H1 (cell line): ENCODE data around the gene ARHGEF4. TPM values are rescaled to one million over a fixed set of nuclear protein-coding genes. Genes with fewer than 3 reads are reported as not detected.
A peak's percentile ranks its signal among the peaks of the same experiment; 100 is the strongest.

Experiments
- CHD1 ChIP-seq: IDR thresholded peaks from 2 replicates; pipeline ENCODE4 v1.6.1; 2012; ENCODE audit warnings: low read depth, low read length, improper control_type of control experiment
- CTCF ChIP-seq, 3 experiments: IDR thresholded peaks; 1 replicate in 2 of 3; 2 replicates in 1 of 3; pipeline versions ENCODE4 v1.5.1 to v1.6.1; 2011; ENCODE audit warnings: low read length in 3 of 3, mild to moderate bottlenecking in 3 of 3, inconsistent platforms in 2 of 3, low read depth in 1 of 3, moderate library complexity in 1 of 3; ENCODE audit not compliant: insufficient read depth in 1 of 3; ENCODE audit errors: control extremely low read depth in 1 of 3
- POU5F1 ChIP-seq: IDR thresholded peaks from 2 replicates; pipeline ENCODE4 v1.6.1; 2011; ENCODE audit warnings: low read depth, mild to moderate bottlenecking, low read length, moderate library complexity
- RAD21 ChIP-seq, 2 experiments: IDR thresholded peaks in 1 of 2; conservative IDR thresholded peaks in 1 of 2; 2 replicates each; pipeline ENCODE4 v1.6.1; 2011; ENCODE audit warnings: low read depth in 2 of 2, low read length in 2 of 2, improper control_type of control experiment in 1 of 2, inconsistent platforms in 1 of 2, mild to moderate bottlenecking in 1 of 2, moderate library complexity in 1 of 2
- TAF7 ChIP-seq: optimal IDR thresholded peaks from 2 replicates; pipeline ENCODE3; 2011; ENCODE audit warnings: low read depth, mild to moderate bottlenecking, inconsistent platforms, low read length, moderate library complexity, borderline replicate concordance
- polyA plus RNA-seq, 7 experiments: library from polyadenylated mRNA; depleted of rRNA in 3 of 7; stranded (reverse) in 5 of 7; unstranded in 2 of 7; fragments of >200 nt in 5 of 7; fragments of 200-250 nt in 2 of 7; gene quantifications; 1 replicate in 5 of 7; 2 replicates in 1 of 7; 4 replicates in 1 of 7; pipeline versions ENCODE4 v1.2.1 to v1.2.3, GENCODE V29; 2011 to 2013; ENCODE audit warnings: missing spikeins in 2 of 7, mixed read lengths in 2 of 7
- total RNA-seq: library from RNA; stranded (reverse); fragmentation: NEBNext Ultra II Directional; extraction: Animal tissue kit (Norgen Biotek cat#: 25700); gene quantifications from 2 replicates; pipeline ENCODE4 v1.2.1, GENCODE V29; 2021
- TF ChIP-seq, protein P1 (sequence below): fragments of 300-600 bp; sonication (generic); IDR thresholded peaks from 2 replicates; pipeline ENCODE4 v1.7.1; 2012; ENCODE audit warnings: low read length, moderate library complexity, mild to moderate bottlenecking, inconsistent platforms; ENCODE audit not compliant: insufficient replicate concordance

Gene ARHGEF4
- total and polyA plus RNA-seq, 2 of the 8 experiments (the other 6 are each of a cell fraction or from before 2014, with no cell fraction given) = 10.6 to 14.6 TPM

DNA sequence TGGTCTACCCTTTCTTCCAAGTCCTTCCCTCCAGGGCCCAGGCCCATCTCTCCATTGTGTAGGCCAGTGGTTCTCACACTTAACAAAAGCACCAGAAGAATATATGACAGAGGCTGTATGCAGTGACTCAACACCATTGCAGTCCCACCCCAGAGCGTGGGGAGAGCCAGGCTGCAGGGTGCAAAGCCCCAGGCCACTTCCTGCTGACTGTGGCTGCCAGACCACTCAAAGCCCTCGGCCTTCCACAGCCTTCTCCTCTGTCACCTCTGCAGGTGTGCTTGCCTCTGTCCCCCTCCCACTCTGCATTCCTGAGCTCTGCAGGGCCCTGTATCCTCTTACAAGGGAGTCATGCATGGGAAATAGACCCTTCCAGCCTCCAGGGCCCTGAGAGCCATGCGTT, 40.4 kb upstream of the ARHGEF4 start (continued):
- TF ChIP-seq, protein P1, sequence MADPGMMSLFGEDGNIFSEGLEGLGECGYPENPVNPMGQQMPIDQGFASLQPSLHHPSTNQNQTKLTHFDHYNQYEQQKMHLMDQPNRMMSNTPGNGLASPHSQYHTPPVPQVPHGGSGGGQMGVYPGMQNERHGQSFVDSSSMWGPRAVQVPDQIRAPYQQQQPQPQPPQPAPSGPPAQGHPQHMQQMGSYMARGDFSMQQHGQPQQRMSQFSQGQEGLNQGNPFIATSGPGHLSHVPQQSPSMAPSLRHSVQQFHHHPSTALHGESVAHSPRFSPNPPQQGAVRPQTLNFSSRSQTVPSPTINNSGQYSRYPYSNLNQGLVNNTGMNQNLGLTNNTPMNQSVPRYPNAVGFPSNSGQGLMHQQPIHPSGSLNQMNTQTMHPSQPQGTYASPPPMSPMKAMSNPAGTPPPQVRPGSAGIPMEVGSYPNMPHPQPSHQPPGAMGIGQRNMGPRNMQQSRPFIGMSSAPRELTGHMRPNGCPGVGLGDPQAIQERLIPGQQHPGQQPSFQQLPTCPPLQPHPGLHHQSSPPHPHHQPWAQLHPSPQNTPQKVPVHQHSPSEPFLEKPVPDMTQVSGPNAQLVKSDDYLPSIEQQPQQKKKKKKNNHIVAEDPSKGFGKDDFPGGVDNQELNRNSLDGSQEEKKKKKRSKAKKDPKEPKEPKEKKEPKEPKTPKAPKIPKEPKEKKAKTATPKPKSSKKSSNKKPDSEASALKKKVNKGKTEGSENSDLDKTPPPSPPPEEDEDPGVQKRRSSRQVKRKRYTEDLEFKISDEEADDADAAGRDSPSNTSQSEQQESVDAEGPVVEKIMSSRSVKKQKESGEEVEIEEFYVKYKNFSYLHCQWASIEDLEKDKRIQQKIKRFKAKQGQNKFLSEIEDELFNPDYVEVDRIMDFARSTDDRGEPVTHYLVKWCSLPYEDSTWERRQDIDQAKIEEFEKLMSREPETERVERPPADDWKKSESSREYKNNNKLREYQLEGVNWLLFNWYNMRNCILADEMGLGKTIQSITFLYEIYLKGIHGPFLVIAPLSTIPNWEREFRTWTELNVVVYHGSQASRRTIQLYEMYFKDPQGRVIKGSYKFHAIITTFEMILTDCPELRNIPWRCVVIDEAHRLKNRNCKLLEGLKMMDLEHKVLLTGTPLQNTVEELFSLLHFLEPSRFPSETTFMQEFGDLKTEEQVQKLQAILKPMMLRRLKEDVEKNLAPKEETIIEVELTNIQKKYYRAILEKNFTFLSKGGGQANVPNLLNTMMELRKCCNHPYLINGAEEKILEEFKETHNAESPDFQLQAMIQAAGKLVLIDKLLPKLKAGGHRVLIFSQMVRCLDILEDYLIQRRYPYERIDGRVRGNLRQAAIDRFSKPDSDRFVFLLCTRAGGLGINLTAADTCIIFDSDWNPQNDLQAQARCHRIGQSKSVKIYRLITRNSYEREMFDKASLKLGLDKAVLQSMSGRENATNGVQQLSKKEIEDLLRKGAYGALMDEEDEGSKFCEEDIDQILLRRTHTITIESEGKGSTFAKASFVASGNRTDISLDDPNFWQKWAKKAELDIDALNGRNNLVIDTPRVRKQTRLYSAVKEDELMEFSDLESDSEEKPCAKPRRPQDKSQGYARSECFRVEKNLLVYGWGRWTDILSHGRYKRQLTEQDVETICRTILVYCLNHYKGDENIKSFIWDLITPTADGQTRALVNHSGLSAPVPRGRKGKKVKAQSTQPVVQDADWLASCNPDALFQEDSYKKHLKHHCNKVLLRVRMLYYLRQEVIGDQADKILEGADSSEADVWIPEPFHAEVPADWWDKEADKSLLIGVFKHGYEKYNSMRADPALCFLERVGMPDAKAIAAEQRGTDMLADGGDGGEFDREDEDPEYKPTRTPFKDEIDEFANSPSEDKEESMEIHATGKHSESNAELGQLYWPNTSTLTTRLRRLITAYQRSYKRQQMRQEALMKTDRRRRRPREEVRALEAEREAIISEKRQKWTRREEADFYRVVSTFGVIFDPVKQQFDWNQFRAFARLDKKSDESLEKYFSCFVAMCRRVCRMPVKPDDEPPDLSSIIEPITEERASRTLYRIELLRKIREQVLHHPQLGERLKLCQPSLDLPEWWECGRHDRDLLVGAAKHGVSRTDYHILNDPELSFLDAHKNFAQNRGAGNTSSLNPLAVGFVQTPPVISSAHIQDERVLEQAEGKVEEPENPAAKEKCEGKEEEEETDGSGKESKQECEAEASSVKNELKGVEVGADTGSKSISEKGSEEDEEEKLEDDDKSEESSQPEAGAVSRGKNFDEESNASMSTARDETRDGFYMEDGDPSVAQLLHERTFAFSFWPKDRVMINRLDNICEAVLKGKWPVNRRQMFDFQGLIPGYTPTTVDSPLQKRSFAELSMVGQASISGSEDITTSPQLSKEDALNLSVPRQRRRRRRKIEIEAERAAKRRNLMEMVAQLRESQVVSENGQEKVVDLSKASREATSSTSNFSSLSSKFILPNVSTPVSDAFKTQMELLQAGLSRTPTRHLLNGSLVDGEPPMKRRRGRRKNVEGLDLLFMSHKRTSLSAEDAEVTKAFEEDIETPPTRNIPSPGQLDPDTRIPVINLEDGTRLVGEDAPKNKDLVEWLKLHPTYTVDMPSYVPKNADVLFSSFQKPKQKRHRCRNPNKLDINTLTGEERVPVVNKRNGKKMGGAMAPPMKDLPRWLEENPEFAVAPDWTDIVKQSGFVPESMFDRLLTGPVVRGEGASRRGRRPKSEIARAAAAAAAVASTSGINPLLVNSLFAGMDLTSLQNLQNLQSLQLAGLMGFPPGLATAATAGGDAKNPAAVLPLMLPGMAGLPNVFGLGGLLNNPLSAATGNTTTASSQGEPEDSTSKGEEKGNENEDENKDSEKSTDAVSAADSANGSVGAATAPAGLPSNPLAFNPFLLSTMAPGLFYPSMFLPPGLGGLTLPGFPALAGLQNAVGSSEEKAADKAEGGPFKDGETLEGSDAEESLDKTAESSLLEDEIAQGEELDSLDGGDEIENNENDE = no peak
- TF ChIP-seq POU5F1 (no peak), CHD1 (no peak), TAF7 (no peak), RAD21 (IDR thresholded peaks at IDR 0.05 in 1 of 2, conservative IDR thresholded peaks at IDR 0.05 in 1 of 2; ENCODE audit: low read depth in 2 of 2, low read length in 2 of 2) (0 out of 4 replicates have a peak, but pooled peaks of 1 of the 2 experiments have one; percentile 1), CTCF (IDR thresholded peaks at IDR 0.05; ENCODE audit: control extremely low read depth in 1 of 3, insufficient read depth in 1 of 3, low read depth in 1 of 3, low read length in 3 of 3) (no peak)
